ENCODE results near the gene STK39.

STK39 gene

DNA sequence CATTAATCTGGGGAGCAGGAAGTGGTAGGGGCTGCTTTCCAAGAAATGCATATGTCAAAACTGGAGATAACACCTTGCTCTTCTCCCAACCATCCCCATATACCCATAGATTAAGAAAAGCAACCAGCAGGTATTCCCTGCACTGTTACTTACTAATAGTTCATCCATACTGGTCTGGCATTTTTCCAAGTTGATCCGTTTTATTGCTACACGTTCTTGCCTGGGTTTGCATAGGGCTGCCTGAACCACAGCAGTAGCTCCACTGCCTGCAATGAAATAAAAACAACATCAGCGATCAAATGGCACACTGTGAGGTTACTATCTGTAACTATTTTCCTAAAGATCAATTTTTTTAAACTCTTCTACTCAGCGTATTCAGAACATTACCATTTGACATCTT is 65.6 kb downstream of the STK39 start:
- no peaks in the 10 kb centered on the region for H3K9me3 ChIP-seq (ENCODE audit: insufficient read depth, low read depth, low read length)
- H4K8ac ChIP-seq (ENCODE audit: low read depth, low read length): no peak overlapping the region
- H3K4me2 ChIP-seq (ENCODE audit: low read length): no peak overlapping the region
- no peak overlapping the region for H2BK12ac ChIP-seq (ENCODE audit: low read length)
- H3K36me3 ChIP-seq (ENCODE audit: control insufficient read depth in 1 of 2, insufficient read depth in 2 of 2, low read length in 2 of 2): no peaks in the 10 kb centered on the region
- no peak for DNase-seq
- H3K9ac ChIP-seq (ENCODE audit: low read length): no peak overlapping the region
- H3K79me1 ChIP-seq (ENCODE audit: low read length): no peaks in the 10 kb centered on the region
- no peak overlapping the region for H3K18ac ChIP-seq (ENCODE audit: low read length)
- no peaks in the 10 kb centered on the region for H3K27me3 ChIP-seq (ENCODE audit: insufficient read depth, low read length)
- WGBS (ENCODE audit: extremely low coverage, insufficient coverage, insufficient read length): no CpG with 5 or more reads among the region's 4 CpGs
- no peaks in the 10 kb centered on the region for H3K4me1 ChIP-seq (ENCODE audit: control insufficient read depth in 1 of 2, insufficient read depth in 2 of 2, low read length in 2 of 2)
- H3K4me3 ChIP-seq (ENCODE audit: low read depth, low read length): no peak overlapping the region
- no peak overlapping the region for H3K27ac ChIP-seq (ENCODE audit: low read depth, low read length)
- no peak overlapping the region for H2BK120ac ChIP-seq (ENCODE audit: insufficient read depth, low read length, poor library complexity)
- H3K14ac ChIP-seq (ENCODE audit: low read length): no peak overlapping the region
- H3K79me2 ChIP-seq (ENCODE audit: control insufficient read depth, insufficient read depth, low read length, poor library complexity): no peaks in the 10 kb centered on the region
- no peak overlapping the region for H3K4ac ChIP-seq (ENCODE audit: low read depth, low read length)
- no peak overlapping the region for H4K91ac ChIP-seq (ENCODE audit: low read depth, low read length)
- H2AK5ac ChIP-seq (ENCODE audit: low read length): no peak overlapping the region
- no peak overlapping the region for H4K12ac ChIP-seq (ENCODE audit: low read depth, low read length)
- no peak overlapping the region for H3K23ac ChIP-seq (ENCODE audit: low read length)
- no peak overlapping the region for H2BK5ac ChIP-seq (ENCODE audit: low read depth, low read length, poor library complexity)
- H2AFZ ChIP-seq (ENCODE audit: insufficient read depth, low read length, poor library complexity): no peak overlapping the region

- Histone ChIP-seq H3K9ac (ENCODE audit: low read length) (no peak overlapping the region), H3K23ac (ENCODE audit: low read length) (no peak overlapping the region), H3K79me1 (ENCODE audit: low read length) (no peaks in the 10 kb centered on the region), H2AFZ (ENCODE audit: insufficient read depth, low read length, poor library complexity) (no peak overlapping the region), H2BK12ac (ENCODE audit: low read length) (no peak overlapping the region), H4K8ac (ENCODE audit: low read depth, low read length) (no peak overlapping the region), H3K4me1 (ENCODE audit: control insufficient read depth in 1 of 2, insufficient read depth in 2 of 2, low read length in 2 of 2) (no peaks in the 10 kb centered on the region), H3K4me3 (ENCODE audit: low read depth, low read length) (no peak overlapping the region), H3K79me2 (ENCODE audit: control insufficient read depth, insufficient read depth, low read length, poor library complexity) (no peaks in the 10 kb centered on the region), H3K27me3 (ENCODE audit: insufficient read depth, low read length) (no peaks in the 10 kb centered on the region), H2BK5ac (ENCODE audit: low read depth, low read length, poor library complexity) (no peak overlapping the region), H2AK5ac (ENCODE audit: low read length) (no peak overlapping the region), H3K14ac (ENCODE audit: low read length) (no peak overlapping the region), H3K4me2 (ENCODE audit: low read length) (no peak overlapping the region), H3K36me3 (ENCODE audit: control insufficient read depth in 1 of 2, insufficient read depth in 2 of 2, low read length in 2 of 2) (no peaks in the 10 kb centered on the region), H3K27ac (ENCODE audit: low read depth, low read length) (no peak overlapping the region), H4K12ac (ENCODE audit: low read depth, low read length) (no peak overlapping the region), H3K4ac (ENCODE audit: low read depth, low read length) (no peak overlapping the region), H3K9me3 (ENCODE audit: insufficient read depth, low read depth, low read length) (no peaks in the 10 kb centered on the region), H4K91ac (ENCODE audit: low read depth, low read length) (no peak overlapping the region), H3K18ac (ENCODE audit: low read length) (no peak overlapping the region), H2BK120ac (ENCODE audit: insufficient read depth, low read length, poor library complexity) (no peak overlapping the region)
- no peak for DNase-seq
- WGBS (ENCODE audit: extremely low coverage, insufficient coverage, insufficient read length): no CpG with 5 or more reads among the region's 3 CpGs
Observed at GRCh38 chr2:168180914-168181313, 66.5 kb downstream of the STK39 start.

DNA sequence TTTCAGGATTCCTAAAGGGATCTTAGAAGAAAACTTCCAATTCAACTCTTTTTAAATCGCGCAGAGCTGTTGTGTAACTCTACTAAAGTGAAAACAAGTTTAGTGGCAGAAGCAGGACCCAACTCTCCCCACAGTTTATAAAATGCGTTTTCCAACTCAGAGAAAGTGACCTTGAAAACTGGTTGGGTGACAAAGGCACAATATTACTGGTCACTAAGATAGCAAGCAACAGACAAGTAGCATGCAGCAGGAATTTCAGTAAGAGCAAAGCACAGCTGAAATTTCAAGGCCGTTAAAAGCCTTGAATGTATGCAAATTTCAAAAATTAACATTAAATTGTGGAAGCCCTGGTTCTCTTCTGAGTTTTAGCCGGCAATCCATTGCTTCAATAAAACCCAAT is 66.9 kb downstream of the STK39 start:
- Histone ChIP-seq H4K91ac (ENCODE audit: low read depth, low read length) (no peak overlapping the region), H2AK5ac (ENCODE audit: low read length) (no peak overlapping the region), H3K9ac (ENCODE audit: low read length) (no peak overlapping the region), H2BK120ac (ENCODE audit: insufficient read depth, low read length, poor library complexity) (no peak overlapping the region), H3K27ac (ENCODE audit: low read depth, low read length) (no peak overlapping the region), H3K4me1 (ENCODE audit: control insufficient read depth in 1 of 2, insufficient read depth in 2 of 2, low read length in 2 of 2) (no peaks in the 10 kb centered on the region), H2BK5ac (ENCODE audit: low read depth, low read length, poor library complexity) (no peak overlapping the region), H3K18ac (ENCODE audit: low read length) (no peak overlapping the region), H4K8ac (ENCODE audit: low read depth, low read length) (no peak overlapping the region), H3K4me2 (ENCODE audit: low read length) (no peak overlapping the region), H3K9me3 (ENCODE audit: insufficient read depth, low read depth, low read length) (no peaks in the 10 kb centered on the region), H2AFZ (ENCODE audit: insufficient read depth, low read length, poor library complexity) (no peak overlapping the region), H3K27me3 (ENCODE audit: insufficient read depth, low read length) (no peaks in the 10 kb centered on the region), H3K79me2 (ENCODE audit: control insufficient read depth, insufficient read depth, low read length, poor library complexity) (no peaks in the 10 kb centered on the region), H2BK12ac (ENCODE audit: low read length) (no peak overlapping the region), H3K4ac (ENCODE audit: low read depth, low read length) (no peak overlapping the region), H4K12ac (ENCODE audit: low read depth, low read length) (no peak overlapping the region), H3K36me3 (ENCODE audit: control insufficient read depth in 1 of 2, insufficient read depth in 2 of 2, low read length in 2 of 2) (no peaks in the 10 kb centered on the region), H3K14ac (ENCODE audit: low read length) (no peak overlapping the region), H3K23ac (ENCODE audit: low read length) (no peak overlapping the region), H3K79me1 (ENCODE audit: low read length) (no peaks in the 10 kb centered on the region), H3K4me3 (ENCODE audit: low read depth, low read length) (no peak overlapping the region)
- no peak for DNase-seq
- WGBS (ENCODE audit: extremely low coverage, insufficient coverage, insufficient read length): no CpG with 5 or more reads among the region's 5 CpGs

- H3K27me3 ChIP-seq (ENCODE audit: insufficient read depth, low read length): no peaks in the 10 kb centered on the region
- H4K91ac ChIP-seq (ENCODE audit: low read depth, low read length): no peak overlapping the region
- no peak overlapping the region for H2AFZ ChIP-seq (ENCODE audit: insufficient read depth, low read length, poor library complexity)
- no peak overlapping the region for H3K4me3 ChIP-seq (ENCODE audit: low read depth, low read length)
- H3K79me2 ChIP-seq (ENCODE audit: control insufficient read depth, insufficient read depth, low read length, poor library complexity): no peaks in the 10 kb centered on the region
- no peak overlapping the region for H2BK12ac ChIP-seq (ENCODE audit: low read length)
- H3K27ac ChIP-seq (ENCODE audit: low read depth, low read length): no peak overlapping the region
- no peak overlapping the region for H3K4ac ChIP-seq (ENCODE audit: low read depth, low read length)
- WGBS (ENCODE audit: extremely low coverage, insufficient coverage, insufficient read length): no CpG with 5 or more reads among the region's 5 CpGs
- no peak overlapping the region for H3K18ac ChIP-seq (ENCODE audit: low read length)
- no peak overlapping the region for H3K4me2 ChIP-seq (ENCODE audit: low read length)
- H3K79me1 ChIP-seq (ENCODE audit: low read length): no peaks in the 10 kb centered on the region
- H2AK5ac ChIP-seq (ENCODE audit: low read length): no peak overlapping the region
- no peak overlapping the region for H2BK120ac ChIP-seq (ENCODE audit: insufficient read depth, low read length, poor library complexity)
- H4K12ac ChIP-seq (ENCODE audit: low read depth, low read length): no peak overlapping the region
- no peaks in the 10 kb centered on the region for H3K9me3 ChIP-seq (ENCODE audit: insufficient read depth, low read depth, low read length)
- no peak overlapping the region for H3K14ac ChIP-seq (ENCODE audit: low read length)
- H3K9ac ChIP-seq (ENCODE audit: low read length): no peak overlapping the region
- no peak overlapping the region for H3K23ac ChIP-seq (ENCODE audit: low read length)
- no peak overlapping the region for H4K8ac ChIP-seq (ENCODE audit: low read depth, low read length)
- no peak overlapping the region for H2BK5ac ChIP-seq (ENCODE audit: low read depth, low read length, poor library complexity)
- DNase-seq: no peak
- no peaks in the 10 kb centered on the region for H3K4me1 ChIP-seq (ENCODE audit: control insufficient read depth in 1 of 2, insufficient read depth in 2 of 2, low read length in 2 of 2)
- H3K36me3 ChIP-seq (ENCODE audit: control insufficient read depth in 1 of 2, insufficient read depth in 2 of 2, low read length in 2 of 2): no peaks in the 10 kb centered on the region
Observed at GRCh38 chr2:168179592-168179991, 67.8 kb downstream of the STK39 start.

Measured in trophoblast cell (in vitro differentiated cells and primary cell).